WTC11 (cell line): ENCODE measurements around the gene ZFYVE28.

Source experiments
- E2F1 ChIP-seq: sonication (generic); formaldehyde crosslinking; IDR thresholded peaks from 2 replicates; pipeline ENCODE4 v1.8.0; 2022; ENCODE audit warnings: mild to moderate bottlenecking, missing genetic modification reagents
- JUN ChIP-seq: sonication (generic); formaldehyde crosslinking; IDR thresholded peaks from 2 replicates; pipeline ENCODE4 v1.8.0; 2023; ENCODE audit warnings: mild to moderate bottlenecking, missing genetic modification reagents
- TEAD4 ChIP-seq: sonication (generic); formaldehyde crosslinking; IDR thresholded peaks from 2 replicates; pipeline ENCODE4 v1.8.0; 2022; ENCODE audit warnings: mild to moderate bottlenecking, missing genetic modification reagents
- ZNF263 ChIP-seq: sonication (generic); formaldehyde crosslinking; IDR thresholded peaks from 2 replicates; pipeline ENCODE4 v1.8.1; 2022; ENCODE audit warnings: low read depth, mild to moderate bottlenecking, moderate library complexity, missing genetic modification reagents
- ZNF423 ChIP-seq: fragments of 250-450 bp; sonication (Bioruptor Pico); IDR thresholded peaks from 2 replicates; pipeline ENCODE4 v2.1.2; 2022; ENCODE audit warnings: mild to moderate bottlenecking, moderate library complexity
- TF ChIP-seq, protein P1 (sequence below): fragments of 200-600 bp; IDR thresholded peaks from 2 replicates; pipeline ENCODE4 v1.8.0; 2022; ENCODE audit warnings: antibody characterized with exemption
- TF ChIP-seq, protein P2 (sequence below): sonication (generic); formaldehyde crosslinking; IDR thresholded peaks from 2 replicates; pipeline ENCODE4 v1.8.1; 2023; ENCODE audit warnings: mild to moderate bottlenecking, missing genetic modification reagents, moderate library complexity
- TF ChIP-seq, protein P3 (sequence below): sonication (generic); formaldehyde crosslinking; IDR thresholded peaks from 2 replicates; pipeline ENCODE4 v1.8.0; 2022; ENCODE audit warnings: mild to moderate bottlenecking, missing genetic modification reagents
- TF ChIP-seq, protein P4 (sequence below): sonication (generic); formaldehyde crosslinking; IDR thresholded peaks from 2 replicates; pipeline ENCODE4 v1.8.1; 2023; ENCODE audit warnings: mild to moderate bottlenecking, missing genetic modification reagents, borderline replicate concordance
- TF ChIP-seq, protein P5 (sequence below): sonication (generic); formaldehyde crosslinking; IDR thresholded peaks from 2 replicates; pipeline ENCODE4 v1.8.1; 2022; ENCODE audit warnings: low read depth, missing genetic modification reagents, borderline replicate concordance

- TF ChIP-seq, protein P1, sequence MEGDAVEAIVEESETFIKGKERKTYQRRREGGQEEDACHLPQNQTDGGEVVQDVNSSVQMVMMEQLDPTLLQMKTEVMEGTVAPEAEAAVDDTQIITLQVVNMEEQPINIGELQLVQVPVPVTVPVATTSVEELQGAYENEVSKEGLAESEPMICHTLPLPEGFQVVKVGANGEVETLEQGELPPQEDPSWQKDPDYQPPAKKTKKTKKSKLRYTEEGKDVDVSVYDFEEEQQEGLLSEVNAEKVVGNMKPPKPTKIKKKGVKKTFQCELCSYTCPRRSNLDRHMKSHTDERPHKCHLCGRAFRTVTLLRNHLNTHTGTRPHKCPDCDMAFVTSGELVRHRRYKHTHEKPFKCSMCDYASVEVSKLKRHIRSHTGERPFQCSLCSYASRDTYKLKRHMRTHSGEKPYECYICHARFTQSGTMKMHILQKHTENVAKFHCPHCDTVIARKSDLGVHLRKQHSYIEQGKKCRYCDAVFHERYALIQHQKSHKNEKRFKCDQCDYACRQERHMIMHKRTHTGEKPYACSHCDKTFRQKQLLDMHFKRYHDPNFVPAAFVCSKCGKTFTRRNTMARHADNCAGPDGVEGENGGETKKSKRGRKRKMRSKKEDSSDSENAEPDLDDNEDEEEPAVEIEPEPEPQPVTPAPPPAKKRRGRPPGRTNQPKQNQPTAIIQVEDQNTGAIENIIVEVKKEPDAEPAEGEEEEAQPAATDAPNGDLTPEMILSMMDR = no peak
- TF ChIP-seq TEAD4 (CRISPR knock-in tag) (no peak), JUN (CRISPR knock-in tag) (no peak), ZNF423 (CRISPR knock-in tag) (no peak), E2F1 (CRISPR knock-in tag) (no peak), ZNF263 (CRISPR knock-in tag) (no peak)
- TF ChIP-seq, protein P2, sequence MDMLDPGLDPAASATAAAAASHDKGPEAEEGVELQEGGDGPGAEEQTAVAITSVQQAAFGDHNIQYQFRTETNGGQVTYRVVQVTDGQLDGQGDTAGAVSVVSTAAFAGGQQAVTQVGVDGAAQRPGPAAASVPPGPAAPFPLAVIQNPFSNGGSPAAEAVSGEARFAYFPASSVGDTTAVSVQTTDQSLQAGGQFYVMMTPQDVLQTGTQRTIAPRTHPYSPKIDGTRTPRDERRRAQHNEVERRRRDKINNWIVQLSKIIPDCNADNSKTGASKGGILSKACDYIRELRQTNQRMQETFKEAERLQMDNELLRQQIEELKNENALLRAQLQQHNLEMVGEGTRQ = no peak
- TF ChIP-seq, protein P3, sequence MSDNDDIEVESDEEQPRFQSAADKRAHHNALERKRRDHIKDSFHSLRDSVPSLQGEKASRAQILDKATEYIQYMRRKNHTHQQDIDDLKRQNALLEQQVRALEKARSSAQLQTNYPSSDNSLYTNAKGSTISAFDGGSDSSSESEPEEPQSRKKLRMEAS (CRISPR knock-in tag) = no peak
- TF ChIP-seq, protein P4, sequence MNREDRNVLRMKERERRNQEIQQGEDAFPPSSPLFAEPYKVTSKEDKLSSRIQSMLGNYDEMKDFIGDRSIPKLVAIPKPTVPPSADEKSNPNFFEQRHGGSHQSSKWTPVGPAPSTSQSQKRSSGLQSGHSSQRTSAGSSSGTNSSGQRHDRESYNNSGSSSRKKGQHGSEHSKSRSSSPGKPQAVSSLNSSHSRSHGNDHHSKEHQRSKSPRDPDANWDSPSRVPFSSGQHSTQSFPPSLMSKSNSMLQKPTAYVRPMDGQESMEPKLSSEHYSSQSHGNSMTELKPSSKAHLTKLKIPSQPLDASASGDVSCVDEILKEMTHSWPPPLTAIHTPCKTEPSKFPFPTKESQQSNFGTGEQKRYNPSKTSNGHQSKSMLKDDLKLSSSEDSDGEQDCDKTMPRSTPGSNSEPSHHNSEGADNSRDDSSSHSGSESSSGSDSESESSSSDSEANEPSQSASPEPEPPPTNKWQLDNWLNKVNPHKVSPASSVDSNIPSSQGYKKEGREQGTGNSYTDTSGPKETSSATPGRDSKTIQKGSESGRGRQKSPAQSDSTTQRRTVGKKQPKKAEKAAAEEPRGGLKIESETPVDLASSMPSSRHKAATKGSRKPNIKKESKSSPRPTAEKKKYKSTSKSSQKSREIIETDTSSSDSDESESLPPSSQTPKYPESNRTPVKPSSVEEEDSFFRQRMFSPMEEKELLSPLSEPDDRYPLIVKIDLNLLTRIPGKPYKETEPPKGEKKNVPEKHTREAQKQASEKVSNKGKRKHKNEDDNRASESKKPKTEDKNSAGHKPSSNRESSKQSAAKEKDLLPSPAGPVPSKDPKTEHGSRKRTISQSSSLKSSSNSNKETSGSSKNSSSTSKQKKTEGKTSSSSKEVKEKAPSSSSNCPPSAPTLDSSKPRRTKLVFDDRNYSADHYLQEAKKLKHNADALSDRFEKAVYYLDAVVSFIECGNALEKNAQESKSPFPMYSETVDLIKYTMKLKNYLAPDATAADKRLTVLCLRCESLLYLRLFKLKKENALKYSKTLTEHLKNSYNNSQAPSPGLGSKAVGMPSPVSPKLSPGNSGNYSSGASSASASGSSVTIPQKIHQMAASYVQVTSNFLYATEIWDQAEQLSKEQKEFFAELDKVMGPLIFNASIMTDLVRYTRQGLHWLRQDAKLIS (CRISPR knock-in tag) = no peak
- TF ChIP-seq, protein P5, sequence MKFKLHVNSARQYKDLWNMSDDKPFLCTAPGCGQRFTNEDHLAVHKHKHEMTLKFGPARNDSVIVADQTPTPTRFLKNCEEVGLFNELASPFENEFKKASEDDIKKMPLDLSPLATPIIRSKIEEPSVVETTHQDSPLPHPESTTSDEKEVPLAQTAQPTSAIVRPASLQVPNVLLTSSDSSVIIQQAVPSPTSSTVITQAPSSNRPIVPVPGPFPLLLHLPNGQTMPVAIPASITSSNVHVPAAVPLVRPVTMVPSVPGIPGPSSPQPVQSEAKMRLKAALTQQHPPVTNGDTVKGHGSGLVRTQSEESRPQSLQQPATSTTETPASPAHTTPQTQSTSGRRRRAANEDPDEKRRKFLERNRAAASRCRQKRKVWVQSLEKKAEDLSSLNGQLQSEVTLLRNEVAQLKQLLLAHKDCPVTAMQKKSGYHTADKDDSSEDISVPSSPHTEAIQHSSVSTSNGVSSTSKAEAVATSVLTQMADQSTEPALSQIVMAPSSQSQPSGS (CRISPR knock-in tag) = no peak
Observed at GRCh38 chr4:2334826-2335728, 83.4 kb downstream of the ZFYVE28 start.
